HFFc6 (cell line): ENCODE data around the gene PCDHGA10. TPM values are rescaled to one million over a fixed set of nuclear protein-coding genes. Genes with fewer than 3 reads are reported as not detected.

Source experiments
- DNase-seq: peaks from one replicate; pipeline ENCODE4 v3.0.0-alpha.2; 2018
- H3K27ac Mint-ChIP-seq: 2 replicates; pipeline ENCODE4 v1.8.0; 2020; ENCODE audit warnings: mild to moderate bottlenecking, mixed read lengths
- H3K27me3 Mint-ChIP-seq: 2 replicates; pipeline ENCODE4 v1.8.0; 2021; ENCODE audit warnings: mild to moderate bottlenecking, moderate library complexity, mixed read lengths; ENCODE audit not compliant: insufficient read depth
- H3K36me3 Mint-ChIP-seq: 2 replicates; pipeline ENCODE4 v1.8.0; 2021; ENCODE audit warnings: low read depth, mixed read lengths
- H3K4me1 Mint-ChIP-seq: 2 replicates; pipeline ENCODE4 v1.8.0; 2020; ENCODE audit warnings: low read depth, mixed read lengths
- H3K4me3 Mint-ChIP-seq: 2 replicates; pipeline ENCODE4 v1.8.0; 2020; ENCODE audit warnings: mild to moderate bottlenecking, moderate library complexity, mixed read lengths
- H3K9me3 Mint-ChIP-seq: 2 replicates; pipeline ENCODE4 v1.8.0; 2020; ENCODE audit warnings: mild to moderate bottlenecking, mixed read lengths
- CTCF ChIP-seq: fragments of 200-600 bp; sonication (generic); IDR thresholded peaks from 2 replicates; pipeline ENCODE4 v1.5.0; 2021; ENCODE audit warnings: antibody characterized with exemption, mild to moderate bottlenecking
- total RNA-seq, 6 experiments: library from RNA; stranded (reverse); fragmentation: NEBNext Ultra II Directional; extraction: Animal tissue kit (Norgen Biotek cat#: 25700); gene quantifications; 2 replicates in 1 of 6; 3 replicates in 5 of 6; pipeline ENCODE4 v1.2.3, GENCODE V29; 2021

Gene PCDHGA10
- total RNA-seq, 6 experiments from 2014 or later, result 0.61 to 1.3 (median 0.78) TPM

- peak overlapping the region; percentile 90; the same call in 1 of the 2 replicates for H3K4me3 Mint-ChIP-seq
These were observed 6.5 kb downstream of the PCDHGA10 start for GRCh38 chr5:141419074-141419880.

GRCh38 chr5:141420855-141421488 is 8.2 kb downstream of the PCDHGA10 start, which contains the start of gene PCDHGA11:
TSS of gene PCDHGA11 (plus strand) at chr5:141421051. CDS start at chr5:141421228, 177 bp downstream.
- H3K36me3 Mint-ChIP-seq, result peaks cover 57% of the 10 kb centered on the region
- peak; percentile 82 for TF ChIP-seq CTCF
- peak within 1 kb of the TSS; percentile 69; the same call in 1 of the 2 replicates for H3K27ac Mint-ChIP-seq
- peak; percentile 23 for DNase-seq
- peaks cover 47% of the 10 kb centered on the region for H3K9me3 Mint-ChIP-seq
- H3K4me3 Mint-ChIP-seq, result peak within 1 kb of the TSS; percentile 88
- H3K27me3 Mint-ChIP-seq, result peaks cover 4% of the 10 kb centered on the region
- H3K4me1 Mint-ChIP-seq, result peaks cover 44% of the 10 kb centered on the region

More at GRCh38 chr5:141419074-141419880, 6.5 kb downstream of the PCDHGA10 start:
- Mint-ChIP-seq H3K4me1 (peaks cover 35% of the 10 kb centered on the region), H3K9me3 (peaks cover 47% of the 10 kb centered on the region), H3K27ac (no peak overlapping the region), H3K27me3 (peaks cover 2% of the 10 kb centered on the region), H3K36me3 (peaks cover 54% of the 10 kb centered on the region)
- no peak for DNase-seq
- no peak for TF ChIP-seq CTCF

DNA sequence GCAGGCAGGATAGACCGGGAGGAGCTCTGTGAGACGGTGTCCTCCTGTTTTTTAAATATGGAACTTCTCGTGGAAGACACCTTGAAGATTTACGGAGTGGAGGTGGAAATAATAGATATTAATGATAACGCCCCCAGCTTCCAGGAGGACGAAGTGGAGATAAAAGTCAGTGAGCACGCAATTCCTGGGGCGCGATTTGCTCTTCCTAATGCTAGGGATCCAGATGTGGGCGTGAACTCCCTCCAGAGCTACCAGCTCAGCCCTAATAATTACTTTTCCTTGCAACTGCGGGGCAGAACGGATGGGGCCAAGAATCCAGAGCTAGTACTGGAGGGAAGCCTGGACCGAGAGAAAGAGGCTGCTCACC is 8.7 kb downstream of the PCDHGA10 start:
- no peak for TF ChIP-seq CTCF
- Mint-ChIP-seq H3K27me3 (peaks cover 4% of the 10 kb centered on the region), H3K27ac (no peak overlapping the region; the same call in 1 of the 2 replicates), H3K9me3 (peaks cover 48% of the 10 kb centered on the region), H3K36me3 (peaks cover 62% of the 10 kb centered on the region), H3K4me3 (peak overlapping the region; percentile 88), H3K4me1 (peaks cover 44% of the 10 kb centered on the region)
- no peak for DNase-seq

DNA sequence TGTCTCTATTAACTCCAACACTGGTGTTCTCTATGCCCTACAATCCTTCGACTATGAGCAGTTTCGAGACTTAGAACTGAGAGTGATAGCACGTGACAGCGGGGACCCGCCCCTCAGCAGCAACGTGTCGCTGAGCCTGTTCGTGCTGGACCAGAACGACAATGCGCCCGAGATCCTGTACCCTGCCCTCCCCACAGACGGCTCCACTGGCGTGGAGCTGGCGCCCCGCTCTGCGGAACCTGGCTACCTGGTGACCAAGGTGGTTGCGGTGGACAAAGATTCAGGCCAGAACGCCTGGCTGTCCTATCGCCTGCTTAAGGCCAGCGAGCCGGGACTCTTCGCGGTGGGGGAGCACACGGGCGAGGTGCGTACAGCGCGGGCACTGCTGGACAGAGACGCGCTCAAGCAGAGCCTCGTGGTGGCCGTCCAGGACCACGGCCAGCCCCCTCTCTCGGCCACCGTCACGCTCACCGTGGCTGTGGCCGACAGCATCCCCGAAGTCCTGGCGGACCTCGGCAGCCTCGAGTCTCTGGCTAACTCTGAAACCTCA is 10.0 kb downstream of the PCDHGA10 start:
- no peak overlapping the region for H3K27ac Mint-ChIP-seq
- peaks cover 2% of the 10 kb centered on the region; the same call in 1 of the 2 replicates for H3K27me3 Mint-ChIP-seq
- H3K36me3 Mint-ChIP-seq, result peaks cover 66% of the 10 kb centered on the region
- TF ChIP-seq CTCF, result no peak
- no peak overlapping the region for H3K4me3 Mint-ChIP-seq
- peaks cover 55% of the 10 kb centered on the region for H3K9me3 Mint-ChIP-seq
- DNase-seq, result no peak
- H3K4me1 Mint-ChIP-seq, result peaks cover 42% of the 10 kb centered on the region

DNA sequence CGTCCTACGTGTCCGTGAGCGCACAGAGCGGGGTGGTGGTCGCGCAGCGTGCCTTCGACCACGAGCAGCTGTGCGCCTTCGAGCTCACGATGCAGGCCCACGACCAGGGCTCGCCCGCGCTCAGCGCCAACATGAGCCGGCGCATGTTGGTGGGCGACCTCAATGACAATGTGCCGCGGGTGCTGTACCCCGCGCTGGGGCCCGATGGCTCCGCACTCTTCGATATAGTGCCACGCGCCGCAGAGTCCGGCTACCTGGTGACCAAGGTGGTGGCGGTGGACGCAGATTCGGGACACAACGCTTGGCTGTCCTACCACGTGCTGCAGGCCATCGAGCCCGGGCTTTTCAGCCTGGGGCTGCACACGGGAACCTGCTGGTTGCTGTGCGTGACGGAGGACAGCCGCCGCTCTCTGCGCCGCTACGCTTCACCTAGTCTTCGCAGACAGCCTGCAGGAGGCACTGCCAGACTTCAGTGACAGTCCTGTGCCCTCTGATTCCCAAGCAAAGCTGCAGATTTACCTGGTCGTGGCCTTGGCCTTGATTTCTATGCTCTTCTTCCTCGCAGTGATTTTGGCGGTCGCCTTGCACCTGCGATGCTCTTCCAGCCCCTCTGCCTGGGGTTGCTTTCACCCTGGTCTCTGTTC is 15.1 kb downstream of the PCDHGA10 start:
- Mint-ChIP-seq H3K9me3 (peaks cover 45% of the 10 kb centered on the region), H3K27ac (no peak overlapping the region), H3K36me3 (peaks cover 54% of the 10 kb centered on the region), H3K27me3 (peaks cover 7% of the 10 kb centered on the region), H3K4me1 (peaks cover 29% of the 10 kb centered on the region), H3K4me3 (no peak overlapping the region)
- DNase-seq, result no peak
- no peak for TF ChIP-seq CTCF
